Activated naive CD4-positive, alpha-beta T cell treated with Interleukin-2 at 50 U/mL for 16 hours (primary cell): Measurements from ENCODE around the gene SLC6A13.
"Not testable (repeated sequence)": the region's sequence is repeated elsewhere in the genome, so short reads cannot be mapped to it uniquely, and the experiment has no call there.

Experiments used
- DNase-seq: peaks from one replicate; pipeline ENCODE4 v3.0.0-alpha.2; 2020

SLC6A13 gene

GRCh38 chr12:263574-263973 lies 938 bp upstream of the SLC6A13 start:
- no peak for DNase-seq

DNA sequence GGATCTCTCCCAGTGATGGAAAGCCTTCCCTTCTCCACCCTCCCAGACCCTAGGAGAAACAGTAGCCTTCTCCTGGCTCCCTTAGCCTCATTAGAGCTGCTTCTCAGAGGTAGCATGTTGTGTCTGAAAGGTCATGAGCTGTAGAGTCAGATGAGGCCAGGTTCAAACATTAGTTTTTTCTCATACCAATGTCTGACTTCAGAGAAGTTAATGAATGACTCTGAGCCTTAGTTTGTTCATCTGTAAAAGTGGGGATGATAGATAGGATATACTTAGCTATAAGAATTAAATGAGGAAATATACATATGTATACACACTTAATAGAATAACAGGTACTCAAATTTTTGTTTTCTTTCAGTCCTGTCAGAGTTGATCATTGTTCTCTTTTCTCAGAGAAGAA lies 523 bp downstream of the SLC6A13 start:
- DNase-seq = no peak

DNA sequence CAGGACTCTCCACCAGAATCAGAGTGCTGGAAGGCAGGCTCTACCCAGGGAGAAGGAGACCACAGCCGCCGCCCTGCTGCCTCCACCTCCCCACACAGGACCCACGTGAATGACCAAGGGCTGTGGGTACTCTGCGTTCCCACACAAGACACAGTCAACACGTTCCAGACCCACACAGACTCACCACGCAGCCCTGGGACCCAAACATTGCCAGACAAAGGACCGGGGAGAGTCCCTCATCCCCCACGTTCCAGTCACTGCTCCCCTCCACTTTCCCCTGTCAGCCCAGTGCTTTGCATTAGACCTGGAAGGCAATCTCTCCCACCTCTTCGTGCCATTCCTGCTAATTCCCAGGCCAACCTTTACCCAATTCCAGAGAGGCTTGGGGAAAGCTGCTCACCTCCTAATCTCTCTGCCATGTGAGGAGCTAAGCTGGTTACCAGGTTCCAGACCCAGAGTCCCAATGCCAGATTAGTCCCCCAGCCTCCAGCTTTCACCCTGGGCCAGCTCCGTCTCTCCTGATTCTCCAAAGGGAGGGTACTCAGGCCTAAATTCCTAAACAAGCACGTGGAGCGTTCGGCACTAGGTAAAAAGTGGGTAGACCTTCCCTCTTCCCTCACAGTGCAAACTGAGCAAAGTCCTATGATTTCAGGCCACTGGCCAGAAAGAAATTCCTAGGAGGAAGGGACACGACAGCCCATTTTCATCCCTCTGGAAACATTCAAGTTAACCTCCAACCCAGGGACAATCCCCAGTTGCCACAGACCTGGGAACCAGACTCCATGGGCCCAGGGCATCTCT lies 4.9 kb downstream of the SLC6A13 start:
- DNase-seq = no peak

DNA sequence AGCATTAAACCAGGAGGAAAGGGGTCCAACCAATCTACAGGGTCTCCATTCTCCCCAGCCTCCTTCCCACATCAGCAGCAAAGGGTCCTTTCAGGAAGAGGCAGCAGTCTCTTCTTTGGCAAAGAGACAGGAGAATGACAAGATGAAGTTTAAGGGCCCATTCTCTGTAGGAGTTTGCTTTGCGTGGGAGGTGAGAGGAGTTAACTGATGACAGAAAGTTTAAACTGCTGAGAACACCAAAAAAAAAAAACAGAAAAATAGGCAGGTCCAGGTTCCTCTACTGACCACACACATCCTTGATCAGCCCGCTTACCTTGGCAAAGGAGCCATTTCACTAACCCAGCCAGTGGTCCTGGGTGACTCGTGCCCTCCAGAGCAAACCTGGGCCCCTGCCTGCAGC lies 5.7 kb downstream of the SLC6A13 start:
- DNase-seq = no peak

- no peak for DNase-seq
Measured at GRCh38 chr12:256225-256624, 6.4 kb downstream of the SLC6A13 start.

DNA sequence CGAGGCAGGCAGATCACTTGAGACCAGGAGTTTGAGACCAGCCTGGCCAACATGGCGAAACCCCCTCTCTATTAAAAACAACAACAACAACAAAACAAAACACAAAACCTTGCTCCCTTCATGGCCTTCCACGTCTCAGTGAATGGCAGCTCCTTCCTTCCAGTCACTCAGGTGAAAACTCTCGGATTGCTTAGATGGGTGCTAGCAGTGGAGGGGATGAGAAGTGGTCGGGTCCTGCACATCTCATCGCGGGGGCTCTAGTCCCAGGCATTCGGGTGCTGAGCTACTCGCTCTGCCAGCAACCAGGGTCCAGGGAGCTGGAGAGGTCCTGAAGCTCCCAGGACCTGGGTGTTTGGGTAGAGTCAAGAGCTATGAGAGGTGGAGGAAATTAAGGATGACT lies 7.7 kb downstream of the SLC6A13 start:
- DNase-seq = no peak

- no peak for DNase-seq
Measured at GRCh38 chr12:254039-254438, 8.6 kb downstream of the SLC6A13 start.

- DNase-seq = no peak
Measured at GRCh38 chr12:253116-253831, 9.4 kb downstream of the SLC6A13 start.

DNA sequence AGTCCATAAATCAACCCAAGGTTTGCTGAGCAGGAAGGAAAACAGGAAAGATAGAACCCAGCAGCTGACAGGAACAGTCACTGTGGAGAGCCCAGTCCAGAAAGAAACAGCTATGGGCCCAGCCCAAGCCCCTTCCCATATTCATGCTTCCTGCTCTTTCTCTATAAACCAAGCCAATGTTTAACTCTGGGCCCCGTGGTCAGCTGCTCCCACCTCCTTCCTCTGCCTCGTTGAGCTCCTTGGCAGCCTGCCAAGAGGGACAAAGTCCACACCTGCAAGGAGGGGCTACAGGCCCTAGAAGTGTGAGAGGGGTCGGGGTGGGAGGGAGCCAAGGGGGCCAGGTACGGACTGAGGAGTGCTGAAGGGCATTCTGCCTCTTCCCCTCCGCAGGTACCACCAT lies 10.0 kb downstream of the SLC6A13 start:
- no peak for DNase-seq

DNA sequence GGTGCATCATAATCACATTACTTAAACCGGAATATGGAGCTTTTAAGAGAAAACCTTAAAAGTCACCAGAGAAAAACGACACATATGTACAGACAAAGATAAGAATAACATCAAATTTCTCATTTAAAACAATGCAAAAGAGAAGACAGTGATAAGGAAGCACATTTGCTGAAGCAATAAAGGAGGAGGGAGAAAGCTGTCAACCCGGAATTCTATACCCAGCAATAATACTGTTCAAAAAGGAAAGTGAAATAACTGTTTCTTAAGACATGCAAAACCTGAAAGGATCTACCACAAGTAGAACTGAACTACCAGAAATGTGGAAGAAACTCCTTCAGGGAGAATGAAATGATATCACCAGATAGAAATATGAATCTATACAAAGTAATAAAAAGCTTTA lies 15.4 kb downstream of the SLC6A13 start:
- no peak for DNase-seq

GRCh38 chr12:243381-243780 lies 19.3 kb downstream of the SLC6A13 start:
- DNase-seq = no peak

GRCh38 chr12:242496-242895 lies 20.1 kb downstream of the SLC6A13 start:
- no peak for DNase-seq

- DNase-seq = no peak
Measured at GRCh38 chr12:241266-241665, 21.4 kb downstream of the SLC6A13 start.

DNA sequence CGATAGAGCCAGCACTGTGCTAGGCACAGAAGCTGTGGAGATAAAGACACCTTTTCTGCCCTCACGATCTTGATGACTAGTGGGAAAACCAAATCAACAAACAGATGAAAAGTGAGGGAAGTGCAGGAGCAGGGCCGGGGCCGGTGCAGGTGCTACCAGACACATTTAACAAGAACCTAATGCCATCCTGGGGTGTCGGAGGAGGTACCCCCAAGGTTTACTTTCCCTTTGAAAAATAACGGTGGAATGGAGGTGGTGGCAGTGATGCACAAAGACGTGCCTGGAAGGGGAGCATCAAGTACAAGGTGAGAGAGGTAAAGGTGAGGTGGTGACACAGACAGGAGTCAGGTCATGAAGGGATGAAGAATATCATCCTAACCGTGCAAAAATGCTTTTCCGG lies 22.1 kb downstream of the SLC6A13 start:
- no peak for DNase-seq

DNA sequence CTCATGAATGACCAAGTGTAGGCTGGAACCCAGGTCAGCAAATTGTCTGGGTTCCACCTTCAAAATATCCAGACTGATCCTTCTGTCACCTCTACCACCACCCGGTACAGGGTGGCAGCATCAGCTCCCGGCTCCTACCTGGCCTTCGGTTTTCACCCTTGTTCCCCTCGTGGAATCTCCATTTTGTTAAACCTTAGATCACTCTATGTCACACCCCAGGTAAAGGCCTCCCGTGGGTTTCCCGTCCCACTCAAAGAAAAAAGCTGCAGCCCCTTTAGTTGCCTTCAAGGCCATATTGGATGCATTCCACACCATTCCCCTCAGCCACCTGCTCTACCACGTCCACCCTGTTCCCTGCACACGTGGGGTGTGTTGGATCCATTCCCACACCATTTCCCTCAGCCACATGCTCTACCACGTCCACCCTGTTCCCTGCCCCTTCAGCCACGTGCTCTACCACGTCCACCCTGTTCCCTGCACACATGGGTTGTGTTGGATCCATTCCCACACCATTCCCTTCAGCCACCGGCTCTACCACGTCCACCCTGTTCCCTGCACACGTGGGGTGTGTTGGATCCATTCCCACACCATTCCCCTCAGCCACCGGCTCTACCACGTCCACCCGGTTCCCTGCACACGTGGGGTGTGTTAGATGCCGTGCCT lies 23.8 kb downstream of the SLC6A13 start:
- no peak for DNase-seq

DNA sequence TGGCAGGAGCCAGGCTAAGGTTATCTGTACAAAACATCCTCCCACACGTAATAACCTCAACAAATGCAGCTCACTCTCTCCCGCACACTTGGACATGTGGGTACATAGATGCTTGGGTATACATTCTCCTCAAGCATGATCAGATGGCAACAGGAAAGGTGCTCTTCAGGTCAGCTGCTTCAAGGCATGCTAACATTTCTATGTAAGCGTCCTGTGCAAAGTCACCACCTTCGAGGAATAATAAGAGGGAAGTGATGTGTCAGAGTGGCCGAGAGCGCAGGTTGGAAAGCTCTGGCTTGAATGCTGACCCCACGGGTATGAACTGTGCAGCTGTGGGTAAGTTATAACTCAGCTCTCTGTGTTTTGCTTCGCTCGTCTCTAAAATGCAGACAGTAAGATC lies 24.5 kb downstream of the SLC6A13 start:
- DNase-seq = no peak

GRCh38 chr12:237026-237815 lies 25.4 kb downstream of the SLC6A13 start:
- DNase-seq = no peak

- DNase-seq = no peak
Measured at GRCh38 chr12:236445-236844, 26.2 kb downstream of the SLC6A13 start.

GRCh38 chr12:235967-236366 lies 26.7 kb downstream of the SLC6A13 start:
- DNase-seq = not testable (repeated sequence)

DNA sequence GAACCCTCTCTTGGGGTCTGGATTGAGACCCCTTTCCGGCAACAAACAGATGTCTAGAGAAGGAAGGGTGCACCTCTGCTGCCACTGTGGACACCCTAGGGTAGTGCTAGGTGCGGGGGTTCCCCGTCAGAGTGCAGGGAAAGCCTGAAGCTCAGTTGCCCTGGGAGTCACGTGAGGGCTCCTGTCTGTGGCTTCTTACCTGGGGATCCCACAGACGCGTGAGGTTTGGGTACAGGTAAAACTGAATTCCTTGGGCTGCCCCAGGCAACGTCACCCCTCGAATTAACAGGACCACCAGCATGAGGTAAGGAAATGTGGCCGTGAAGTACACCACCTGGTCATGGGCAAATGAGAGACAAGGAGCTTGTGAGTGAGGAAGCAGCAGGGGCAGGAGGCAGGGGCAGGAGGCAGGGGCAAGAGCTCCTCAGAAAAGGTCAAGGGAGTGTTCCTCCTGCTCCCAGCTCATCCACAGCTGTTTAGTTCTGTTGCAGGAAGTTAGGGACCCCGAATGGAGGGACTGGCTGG lies 27.7 kb downstream of the SLC6A13 start:
- DNase-seq = no peak

- no peak for DNase-seq
Measured at GRCh38 chr12:234019-234418, 28.6 kb downstream of the SLC6A13 start.

- no peak for DNase-seq
Measured at GRCh38 chr12:233615-233968, 29.0 kb downstream of the SLC6A13 start.
